Measurements from ENCODE around the gene BLOC1S3.

The BLOC1S3 gene

GRCh38 chr19:45182758-45183157 is 4.2 kb downstream of the BLOC1S3 start:
- DNase-seq (ENCODE audit: low read depth in 2 of 2) = no peak

GRCh38 chr19:45184115-45184514 is 5.5 kb downstream of the BLOC1S3 start:
- DNase-seq (ENCODE audit: low read depth in 2 of 2) = no peak

- DNase-seq (ENCODE audit: low read depth in 2 of 2) = no peak
Measured at GRCh38 chr19:45186509-45187334, 8.1 kb downstream of the BLOC1S3 start.

GRCh38 chr19:45187421-45188100 is 9.0 kb downstream of the BLOC1S3 start:
- DNase-seq (ENCODE audit: low read depth in 2 of 2) = no peak

GRCh38 chr19:45189971-45190370 is 11.4 kb downstream of the BLOC1S3 start:
- no peak for DNase-seq (ENCODE audit: low read depth in 2 of 2)

- no peak for DNase-seq (ENCODE audit: low read depth in 2 of 2)
Measured at GRCh38 chr19:45191375-45191774, 12.8 kb downstream of the BLOC1S3 start.

GRCh38 chr19:45195764-45196163 is 17.2 kb downstream of the BLOC1S3 start:
- DNase-seq (ENCODE audit: low read depth in 2 of 2) = no peak

- no peak for DNase-seq (ENCODE audit: low read depth in 2 of 2)
Measured at GRCh38 chr19:45200568-45200967, 22.0 kb downstream of the BLOC1S3 start.

- no peak for DNase-seq (ENCODE audit: low read depth in 2 of 2)
Measured at GRCh38 chr19:45202637-45203036, 24.1 kb downstream of the BLOC1S3 start.

- DNase-seq (ENCODE audit: low read depth in 2 of 2) = no peak
Measured at GRCh38 chr19:45205810-45206209, 27.2 kb downstream of the BLOC1S3 start.

GRCh38 chr19:45206328-45206727 is 27.7 kb downstream of the BLOC1S3 start:
- no peak for DNase-seq (ENCODE audit: low read depth in 2 of 2)

GRCh38 chr19:45211751-45212381 is 33.3 kb downstream of the BLOC1S3 start:
- no peak for DNase-seq (ENCODE audit: low read depth in 2 of 2)

GRCh38 chr19:45213031-45213430 is 34.4 kb downstream of the BLOC1S3 start:
- DNase-seq (ENCODE audit: low read depth in 2 of 2) = no peak

GRCh38 chr19:45215391-45216191 is 37.0 kb downstream of the BLOC1S3 start:
- no peak for DNase-seq (ENCODE audit: low read depth in 2 of 2)

GRCh38 chr19:45216667-45217066 is 38.1 kb downstream of the BLOC1S3 start:
- DNase-seq (ENCODE audit: low read depth in 2 of 2) = no peak

GRCh38 chr19:45217193-45217956 is 38.8 kb downstream of the BLOC1S3 start:
- DNase-seq (ENCODE audit: low read depth in 2 of 2) = no peak

GRCh38 chr19:45217957-45218334 is 39.4 kb downstream of the BLOC1S3 start:
- DNase-seq (ENCODE audit: low read depth in 2 of 2) = no peak

GRCh38 chr19:45218426-45218825 is 39.8 kb downstream of the BLOC1S3 start:
- no peak for DNase-seq (ENCODE audit: low read depth in 2 of 2)

GRCh38 chr19:45218911-45219743 is 40.5 kb downstream of the BLOC1S3 start:
- no peak for DNase-seq (ENCODE audit: low read depth in 2 of 2)

GRCh38 chr19:45222724-45223123 is 44.1 kb downstream of the BLOC1S3 start:
- no peak for DNase-seq (ENCODE audit: low read depth in 2 of 2)
